Muscle layer of duodenum (tissue), 2 donors: ENCODE results near the gene TRIM15.

Source experiments
- H3K27ac ChIP-seq: one replicate; pipeline ENCODE4 v1.7.0; 2013; ENCODE audit warnings: mild to moderate bottlenecking, low read length
- H3K27me3 ChIP-seq: one replicate; pipeline ENCODE4 v1.7.0; 2013; ENCODE audit warnings: low read depth, mild to moderate bottlenecking, control low read depth, low read length
- H3K36me3 ChIP-seq, 2 donors: one replicate each; pipeline ENCODE4 v1.7.0; 2013; ENCODE audit warnings: low read length in 2 of 2, control low read depth in 1 of 2, mild to moderate bottlenecking in 1 of 2; ENCODE audit not compliant: insufficient read depth in 2 of 2, control insufficient read depth in 1 of 2
- H3K4me1 ChIP-seq, 2 donors: one replicate each; pipeline ENCODE4 v1.7.0; 2013; ENCODE audit warnings: low read length in 2 of 2, mild to moderate bottlenecking in 2 of 2, control low read depth in 1 of 2, moderate library complexity in 1 of 2; ENCODE audit not compliant: insufficient read depth in 2 of 2, control insufficient read depth in 1 of 2
- H3K4me3 ChIP-seq, 2 donors: one replicate each; pipeline ENCODE4 v1.7.0; 2013; ENCODE audit warnings: low read length in 2 of 2, low read depth in 1 of 2, mild to moderate bottlenecking in 1 of 2
- H3K9me3 ChIP-seq, 2 donors: one replicate each; pipeline ENCODE4 v1.7.0; 2013; ENCODE audit warnings: low read length in 2 of 2, control low read depth in 1 of 2, mild to moderate bottlenecking in 1 of 2; ENCODE audit not compliant: control insufficient read depth in 1 of 2
- donor health status: healthy.

The TRIM15 gene

DNA sequence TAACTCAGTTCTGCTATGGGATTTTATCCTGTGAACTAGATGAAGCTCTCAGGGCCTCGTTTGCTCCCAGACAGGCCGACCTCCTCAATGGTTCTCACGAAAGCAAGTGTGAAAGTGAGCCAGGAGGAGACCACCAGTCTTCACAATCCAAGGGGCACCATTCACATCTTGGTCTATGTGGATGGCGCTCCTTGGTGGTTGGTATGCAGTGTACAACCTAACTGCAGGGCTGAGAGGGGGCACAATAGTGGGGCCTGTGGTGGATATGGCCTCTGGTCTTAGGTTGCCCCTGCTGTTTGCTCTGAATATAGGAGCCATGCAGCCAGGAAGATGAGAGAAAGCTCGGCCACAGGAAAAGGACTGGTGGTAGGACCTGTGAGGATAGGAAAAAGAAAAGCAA, 25.2 kb downstream of the TRIM15 start:
- H3K4me1 ChIP-seq, result no peaks in the 10 kb centered on the region
- H3K27me3 ChIP-seq, result no peaks in the 10 kb centered on the region
- H3K36me3 ChIP-seq, result peaks cover 62 to 65% of the 10 kb centered on the region in 2 donors
- H3K9me3 ChIP-seq, result no peaks in the 10 kb centered on the region
- no peak overlapping the region for H3K27ac ChIP-seq
- H3K4me3 ChIP-seq, result no peak overlapping the region

DNA sequence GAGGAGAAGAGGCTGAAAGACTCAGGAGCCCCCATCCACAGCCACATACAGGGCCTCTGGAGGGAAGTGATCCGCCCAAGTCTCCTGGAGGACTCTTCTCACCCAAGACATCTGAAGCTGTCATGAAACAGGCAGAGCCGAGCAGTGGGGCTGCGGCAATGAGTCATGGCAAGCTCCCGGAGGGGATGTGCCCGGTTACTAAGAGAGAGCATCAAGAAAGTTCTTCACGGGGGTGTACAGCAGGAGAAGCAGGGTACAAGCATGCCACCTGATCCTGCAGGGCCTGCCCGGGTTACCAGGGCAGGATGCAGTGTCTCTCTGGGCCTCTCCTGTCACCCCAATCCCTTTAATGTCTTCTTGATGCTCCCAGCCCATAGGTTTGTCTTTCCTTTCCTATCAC, 28.7 kb downstream of the TRIM15 start:
- peaks cover 65 to 70% of the 10 kb centered on the region in 2 donors for H3K36me3 ChIP-seq
- H3K4me3 ChIP-seq, result no peak overlapping the region
- no peak overlapping the region for H3K27ac ChIP-seq
- H3K27me3 ChIP-seq, result no peaks in the 10 kb centered on the region
- H3K9me3 ChIP-seq, result no peaks in the 10 kb centered on the region
- no peaks in the 10 kb centered on the region for H3K4me1 ChIP-seq

DNA sequence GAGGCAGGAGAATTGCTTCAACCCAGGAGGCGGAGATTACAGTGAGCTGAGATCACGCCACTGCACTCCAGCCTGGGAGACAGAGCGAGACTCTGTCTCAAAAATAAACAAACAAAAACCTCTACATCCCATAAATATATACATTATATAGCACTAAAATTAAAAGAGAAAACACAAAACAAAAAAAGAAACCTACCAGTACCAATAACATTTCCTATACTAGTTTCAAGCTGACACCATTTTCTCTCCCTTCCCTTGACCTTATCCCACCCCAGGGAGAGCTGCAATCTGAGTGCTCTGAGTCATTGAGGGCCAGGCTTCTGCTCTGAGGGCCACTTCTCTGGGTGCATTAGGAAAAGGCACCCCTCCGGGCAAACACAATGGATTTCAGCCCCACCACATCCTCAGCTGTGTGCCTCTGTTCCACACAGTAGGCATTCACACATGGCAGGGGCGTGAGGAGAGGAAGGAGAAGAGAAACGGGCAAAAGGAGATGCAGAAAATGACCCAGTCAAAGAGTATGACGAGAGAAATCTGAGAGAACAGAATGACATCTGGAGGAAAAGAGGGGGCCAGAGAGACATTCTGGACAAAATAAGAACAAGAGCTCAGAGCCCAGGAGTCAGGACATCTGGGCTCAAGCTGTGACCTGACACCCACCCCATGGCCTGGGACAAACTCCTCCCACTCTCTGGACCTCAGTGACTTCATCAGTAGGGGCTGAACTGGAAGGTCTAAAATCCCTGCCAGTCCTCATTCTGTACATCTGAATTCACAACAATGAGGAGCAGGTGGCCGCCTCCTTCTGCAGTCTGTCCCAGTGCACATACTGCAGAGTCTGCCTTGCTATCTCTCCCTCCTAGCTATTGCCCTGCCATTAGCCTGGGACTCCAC, 31.7 kb downstream of the TRIM15 start:
- no peaks in the 10 kb centered on the region for H3K4me1 ChIP-seq
- H3K27ac ChIP-seq, result no peak overlapping the region
- H3K27me3 ChIP-seq, result no peaks in the 10 kb centered on the region
- no peak overlapping the region for H3K4me3 ChIP-seq
- H3K36me3 ChIP-seq, result peaks cover 61 to 71% of the 10 kb centered on the region in 2 donors
- no peaks in the 10 kb centered on the region for H3K9me3 ChIP-seq

DNA sequence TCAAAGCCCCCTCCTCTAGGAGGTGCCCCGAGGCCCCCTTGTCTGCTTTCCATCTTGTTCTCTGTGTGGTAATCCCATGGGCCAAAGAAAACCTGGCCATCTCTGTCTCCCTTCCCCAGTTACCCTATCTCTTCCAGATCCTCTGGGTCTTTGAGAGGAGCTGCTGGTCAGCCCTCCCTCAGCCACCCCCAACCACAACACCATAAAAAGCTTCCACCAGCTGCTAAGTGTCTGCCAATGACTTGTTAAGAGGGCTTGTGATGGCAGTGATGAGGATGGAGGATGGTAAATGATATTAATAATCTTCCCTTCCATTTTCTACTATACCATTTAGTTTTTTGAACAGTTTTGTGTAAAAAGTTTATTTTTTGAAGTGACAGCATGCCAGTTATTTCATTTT, 32.6 kb downstream of the TRIM15 start:
- no peaks in the 10 kb centered on the region for H3K27me3 ChIP-seq
- no peak overlapping the region for H3K27ac ChIP-seq
- H3K4me1 ChIP-seq, result no peaks in the 10 kb centered on the region
- H3K36me3 ChIP-seq, result peaks cover 61 to 71% of the 10 kb centered on the region in 2 donors
- no peak overlapping the region for H3K4me3 ChIP-seq
- H3K9me3 ChIP-seq, result no peaks in the 10 kb centered on the region

DNA sequence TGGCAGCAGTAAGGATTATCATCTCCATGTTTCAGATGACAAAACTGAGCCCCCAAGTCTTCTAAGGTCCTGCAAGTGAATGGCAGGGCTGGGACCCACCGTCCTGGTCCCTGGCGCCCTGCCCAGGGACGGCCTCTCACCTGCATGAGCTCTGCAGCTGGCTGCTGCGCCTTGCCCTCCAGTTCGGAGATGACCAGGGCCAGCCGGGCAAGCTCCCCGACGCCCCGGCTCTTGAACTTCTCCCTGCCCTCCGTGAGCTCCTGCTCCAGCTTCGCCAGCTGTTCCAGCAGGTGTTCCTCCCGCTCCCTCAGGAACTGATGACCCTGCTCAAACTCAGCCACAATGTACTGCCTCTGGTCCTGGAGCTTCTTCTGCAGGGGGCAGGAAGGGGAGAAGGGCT, 33.0 kb downstream of the TRIM15 start:
- Histone ChIP-seq H3K4me3 (no peak overlapping the region), H3K27ac (no peak overlapping the region), H3K36me3 (peaks cover 61 to 70% of the 10 kb centered on the region in 2 donors), H3K4me1 (no peaks in the 10 kb centered on the region), H3K9me3 (no peaks in the 10 kb centered on the region), H3K27me3 (no peaks in the 10 kb centered on the region)

DNA sequence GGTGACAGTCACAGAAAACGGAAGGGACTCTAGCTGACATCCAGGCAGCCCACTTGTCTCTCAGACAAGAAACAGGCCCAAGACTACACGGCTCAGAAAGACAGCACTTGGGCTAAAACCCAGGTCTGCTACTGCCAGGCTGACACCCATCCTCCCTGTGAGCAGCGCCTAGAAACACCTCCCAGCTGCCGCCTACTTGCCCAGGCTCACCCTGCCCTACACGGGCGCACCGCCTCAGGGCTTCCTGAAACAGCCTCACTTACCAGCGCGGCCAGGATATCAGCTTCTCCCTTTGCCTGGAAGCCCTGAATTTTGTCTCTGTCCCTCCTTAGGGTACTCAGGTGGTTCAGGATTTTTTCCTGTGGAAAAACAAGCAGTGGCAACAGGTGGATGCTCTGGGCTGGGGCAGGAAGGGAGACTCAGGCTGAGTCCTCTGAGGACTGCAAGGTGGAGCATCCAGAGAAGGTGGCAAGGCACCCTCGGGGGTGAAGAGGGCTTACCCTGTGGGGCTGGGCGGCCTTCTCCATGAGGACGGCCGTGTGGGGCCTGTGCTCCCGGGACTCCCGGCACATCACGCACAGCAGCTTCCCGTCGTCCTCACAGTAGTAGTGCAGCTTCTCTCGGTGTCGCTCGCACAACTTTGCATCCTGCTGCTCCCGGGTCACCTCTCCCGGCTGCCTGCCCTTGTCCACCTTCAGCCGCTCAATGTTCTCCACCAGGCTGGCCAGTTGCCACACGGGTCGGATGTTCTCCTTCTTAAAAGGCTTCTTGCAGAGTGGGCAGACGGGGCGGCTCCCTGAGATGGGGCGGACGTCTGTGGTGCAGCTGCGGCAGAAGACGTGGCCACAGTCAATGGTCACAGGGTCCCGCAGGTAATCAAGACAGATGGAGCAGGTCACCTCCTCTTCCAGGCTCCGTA, 35.1 kb downstream of the TRIM15 start:
- peaks cover 52 to 62% of the 10 kb centered on the region in 2 donors for H3K36me3 ChIP-seq
- peaks cover 0 to 4% of the 10 kb centered on the region in 2 donors for H3K4me1 ChIP-seq
- no peak overlapping the region for H3K4me3 ChIP-seq
- H3K9me3 ChIP-seq, result no peaks in the 10 kb centered on the region
- H3K27me3 ChIP-seq, result no peaks in the 10 kb centered on the region
- no peak overlapping the region for H3K27ac ChIP-seq

DNA sequence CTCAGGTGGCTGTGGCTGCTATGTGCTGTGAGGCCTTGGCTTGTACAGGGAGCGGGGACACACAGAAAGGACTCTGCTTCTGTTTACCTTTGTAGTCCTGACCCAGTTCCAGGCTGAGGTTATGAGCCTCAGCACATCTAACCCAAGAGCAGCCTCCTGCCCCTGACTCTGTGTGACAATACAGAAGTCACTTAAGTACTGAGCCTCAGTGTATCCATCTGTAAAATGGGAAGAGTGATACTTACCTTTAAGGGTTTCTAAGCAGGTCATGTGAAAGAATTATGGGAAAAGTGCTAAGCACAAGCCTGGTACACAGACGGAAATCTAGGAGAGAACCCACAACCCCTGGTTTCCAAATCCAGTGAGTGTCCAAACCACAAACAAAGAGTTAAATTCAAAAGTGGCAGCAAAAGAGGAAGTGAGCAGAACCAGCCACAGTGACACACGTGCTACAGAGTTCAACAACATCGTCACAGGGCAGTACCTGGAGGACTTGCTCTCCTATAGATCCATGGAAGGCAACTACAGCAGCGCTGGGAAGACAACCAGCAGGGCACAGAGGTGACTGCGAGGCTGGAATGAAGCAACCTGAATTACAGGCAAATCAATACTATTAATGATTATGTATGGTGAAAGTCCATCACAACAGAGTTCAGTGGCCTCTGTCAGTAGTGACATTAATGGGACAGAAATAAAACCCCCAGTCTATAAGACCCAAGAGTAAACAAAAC, 37.4 kb downstream of the TRIM15 start:
- peaks cover 0 to 4% of the 10 kb centered on the region in 2 donors for H3K4me1 ChIP-seq
- H3K27me3 ChIP-seq, result no peaks in the 10 kb centered on the region
- H3K36me3 ChIP-seq, result peaks cover 38 to 47% of the 10 kb centered on the region in 2 donors
- no peaks in the 10 kb centered on the region for H3K9me3 ChIP-seq
- no peak overlapping the region for H3K27ac ChIP-seq
- no peak overlapping the region for H3K4me3 ChIP-seq

DNA sequence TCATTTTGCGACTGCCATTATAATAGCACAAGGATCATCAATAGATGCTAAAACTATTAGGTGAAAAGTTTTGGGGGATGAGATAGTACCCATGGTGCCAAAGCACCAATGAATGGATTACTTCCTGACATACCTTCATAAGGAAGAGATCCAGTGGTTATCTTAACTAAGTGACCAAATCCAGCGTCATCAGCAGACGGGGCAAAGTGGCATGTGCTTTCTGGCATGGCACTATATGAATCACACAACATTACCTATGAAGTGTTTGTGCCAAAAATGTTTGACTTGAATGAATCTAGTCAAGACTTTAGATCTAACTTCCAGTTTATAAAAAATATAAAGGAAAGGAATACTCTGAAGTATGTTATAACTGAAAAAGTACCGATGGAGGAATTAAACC, 39.0 kb downstream of the TRIM15 start:
- Histone ChIP-seq H3K27ac (no peak overlapping the region), H3K9me3 (no peaks in the 10 kb centered on the region), H3K36me3 (peaks cover 25 to 31% of the 10 kb centered on the region in 2 donors), H3K4me1 (peaks cover 11 to 13% of the 10 kb centered on the region in 2 donors), H3K27me3 (no peaks in the 10 kb centered on the region), H3K4me3 (no peak overlapping the region)

DNA sequence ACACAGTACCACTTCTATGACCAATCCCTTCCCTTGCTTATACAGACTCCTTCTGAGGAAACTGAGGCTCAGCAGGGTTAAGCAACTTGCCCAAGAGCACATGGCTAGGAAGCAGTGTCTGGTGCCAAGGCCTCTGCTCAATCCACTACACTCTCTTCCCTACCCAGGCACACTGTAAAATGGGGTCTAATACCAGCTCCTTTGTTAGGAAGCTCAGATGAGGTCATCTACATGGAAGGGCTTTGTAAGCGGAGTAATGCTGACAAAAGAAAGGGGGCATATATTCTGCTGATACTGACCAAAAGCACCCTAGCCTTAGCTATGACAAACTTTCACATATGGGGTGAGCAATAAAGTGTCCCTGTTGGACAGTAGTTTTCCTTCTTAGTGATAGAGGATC, 40.8 kb downstream of the TRIM15 start:
- no peaks in the 10 kb centered on the region for H3K27me3 ChIP-seq
- no peaks in the 10 kb centered on the region for H3K9me3 ChIP-seq
- peaks cover 16 to 20% of the 10 kb centered on the region in 2 donors for H3K4me1 ChIP-seq
- no peak overlapping the region for H3K4me3 ChIP-seq
- H3K27ac ChIP-seq, result no peak overlapping the region
- peaks cover 12 to 15% of the 10 kb centered on the region in 2 donors for H3K36me3 ChIP-seq

DNA sequence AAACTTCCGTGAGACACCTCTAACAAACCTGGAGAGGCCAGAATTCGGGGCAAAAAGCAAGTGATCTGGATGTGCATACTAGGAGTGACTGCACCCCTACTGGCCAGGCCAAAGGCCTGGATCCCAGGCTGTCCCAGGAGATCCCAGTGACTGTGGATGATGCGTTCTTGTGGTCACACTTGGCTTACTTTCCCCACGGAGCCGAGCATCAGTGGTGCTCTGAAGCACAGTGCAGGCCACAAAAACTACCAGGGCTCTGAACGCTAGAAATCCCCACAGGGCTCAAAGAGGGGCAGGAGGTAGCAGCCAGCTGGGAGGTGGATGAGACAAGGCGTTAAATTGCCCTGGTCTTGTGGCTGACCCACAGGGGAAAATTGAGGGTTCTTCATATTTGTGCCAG, 42.8 kb downstream of the TRIM15 start:
- no peaks in the 10 kb centered on the region for H3K27me3 ChIP-seq
- H3K36me3 ChIP-seq, result peaks cover 0 to 1% of the 10 kb centered on the region in 2 donors
- no peaks in the 10 kb centered on the region for H3K9me3 ChIP-seq
- H3K4me1 ChIP-seq, result peaks cover 16 to 32% of the 10 kb centered on the region in 2 donors
- H3K4me3 ChIP-seq, result no peak overlapping the region
- no peak overlapping the region for H3K27ac ChIP-seq
